ENCODE measurements around the gene MPND. TPM values are rescaled to one million over a fixed set of nuclear protein-coding genes. Genes with fewer than 3 reads are reported as not detected.
A peak's percentile ranks its signal among the peaks of the same experiment; 100 is the strongest.
"Not testable (repeated sequence)": the region's sequence is repeated elsewhere in the genome, so short reads cannot be mapped to it uniquely, and the experiment has no call there.

The MPND gene
- polyA plus RNA-seq, 1 experiment = 5.3 TPM

- CTCF ChIA-PET = no interaction called here
Observed at GRCh38 chr19:4327252-4327876, 16.0 kb upstream of the MPND start.

GRCh38 chr19:4327877-4328242, 15.5 kb upstream of the MPND start:
- no peak for TF ChIP-seq CTCF (IDR thresholded peaks at IDR 0.05; ENCODE audit: insufficient read depth, low read depth, low read length)
- no peak for DNase-seq (ENCODE audit: low read depth)
- Histone ChIP-seq H3K36me3 (ENCODE audit: control insufficient read depth, insufficient read depth, low read length) (no peaks in the 10 kb centered on the region; the same call in 1 of the 2 replicates), H3K27me3 (ENCODE audit: control insufficient read depth, insufficient read depth, low read length) (no peaks in the 10 kb centered on the region), H3K4me3 (ENCODE audit: low read depth, low read length) (peak overlapping the region; percentile 38)
- CTCF ChIA-PET = interaction anchor here (0.7 kb wide), 1 partner anchor 46 kb away, joined by 3 read pairs; no protein-coding TSS in a partner anchor
- POLR2A ChIA-PET = interaction anchor here (0.9 kb wide), 1 partner anchor 15 kb away, joined by 4 read pairs; the partner anchor contains the start of gene MPND

More at GRCh38 chr19:4327252-4327876, 16.0 kb upstream of the MPND start:
- H3K4me3 ChIP-seq (ENCODE audit: low read depth, low read length) = peak overlapping the region; percentile 38
- DNase-seq (ENCODE audit: low read depth) = no peak
- no peaks in the 10 kb centered on the region for H3K27me3 ChIP-seq (ENCODE audit: control insufficient read depth, insufficient read depth, low read length)
- no peak for TF ChIP-seq CTCF (IDR thresholded peaks at IDR 0.05; ENCODE audit: insufficient read depth, low read depth, low read length)
- H3K36me3 ChIP-seq (ENCODE audit: control insufficient read depth, insufficient read depth, low read length) = no peaks in the 10 kb centered on the region; the same call in 1 of the 2 replicates
- POLR2A ChIA-PET = interaction anchor here (0.9 kb wide), 1 partner anchor 16 kb away, joined by 4 read pairs; the partner anchor contains the start of gene MPND

- Histone ChIP-seq H3K4me3 (ENCODE audit: low read depth, low read length) (peak overlapping the region; percentile 63), H3K27me3 (ENCODE audit: control insufficient read depth, insufficient read depth, low read length) (no peaks in the 10 kb centered on the region), H3K36me3 (ENCODE audit: control insufficient read depth, insufficient read depth, low read length) (no peaks in the 10 kb centered on the region; the same call in 1 of the 2 replicates)
- CTCF ChIA-PET = interaction anchor here (0.7 kb wide), 1 partner anchor 47 kb away, joined by 3 read pairs; no protein-coding TSS in a partner anchor
- TF ChIP-seq CTCF (IDR thresholded peaks at IDR 0.05; ENCODE audit: insufficient read depth, low read depth, low read length) = no peak
- POLR2A ChIA-PET = interaction anchor here (0.9 kb wide), 1 partner anchor 14 kb away, joined by 4 read pairs; the partner anchor contains the start of gene MPND
- peak; percentile 59 for DNase-seq (ENCODE audit: low read depth)
Observed at GRCh38 chr19:4328243-4328990, 14.9 kb upstream of the MPND start.

GRCh38 chr19:4328991-4329681, 14.2 kb upstream of the MPND start:
- peak overlapping the region; percentile 63 for H3K4me3 ChIP-seq (ENCODE audit: low read depth, low read length)
- CTCF ChIA-PET; H3K27me3 ChIP-seq (ENCODE audit: control insufficient read depth, insufficient read depth, low read length); H3K36me3 ChIP-seq (ENCODE audit: control insufficient read depth, insufficient read depth, low read length); POLR2A ChIA-PET; DNase-seq (ENCODE audit: low read depth): not testable (repeated sequence)

GRCh38 chr19:4329858-4330257, 13.5 kb upstream of the MPND start:
- ChIA-PET CTCF (no interaction called here), POLR2A (no interaction called here)
- DNase-seq (ENCODE audit: low read depth) = no peak
- no peak overlapping the region for H3K4me3 ChIP-seq (ENCODE audit: low read depth, low read length)
- H3K36me3 ChIP-seq (ENCODE audit: control insufficient read depth, insufficient read depth, low read length) = no peaks in the 10 kb centered on the region; the same call in 1 of the 2 replicates
- TF ChIP-seq CTCF (IDR thresholded peaks at IDR 0.05; ENCODE audit: insufficient read depth, low read depth, low read length) = no peak
- no peaks in the 10 kb centered on the region for H3K27me3 ChIP-seq (ENCODE audit: control insufficient read depth, insufficient read depth, low read length)
